Measurements from ENCODE around the gene HOXD8. TPM values are rescaled to one million over a fixed set of nuclear protein-coding genes. Genes with fewer than 3 reads are reported as not detected.

HOXD8 gene
- polyA plus RNA-seq, 1 of the 3 experiments (the other 2 are of a cell fraction), result 6.4 TPM

DNA sequence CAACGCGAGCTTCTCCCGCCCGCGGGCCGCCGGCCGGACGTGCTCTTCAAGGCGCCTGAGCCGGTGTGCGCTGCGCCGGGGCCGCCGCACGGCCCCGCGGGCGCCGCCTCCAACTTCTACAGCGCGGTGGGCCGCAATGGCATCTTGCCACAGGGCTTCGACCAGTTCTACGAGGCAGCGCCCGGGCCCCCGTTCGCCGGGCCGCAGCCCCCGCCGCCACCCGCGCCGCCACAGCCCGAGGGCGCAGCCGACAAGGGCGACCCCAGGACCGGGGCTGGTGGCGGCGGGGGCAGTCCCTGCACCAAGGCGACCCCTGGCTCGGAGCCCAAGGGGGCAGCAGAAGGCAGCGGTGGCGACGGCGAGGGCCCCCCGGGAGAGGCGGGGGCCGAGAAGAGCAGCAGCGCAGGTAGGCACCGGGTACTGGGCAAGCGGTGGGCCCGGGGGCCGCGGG is 21.7 kb upstream of the HOXD8 start:
- WGBS (ENCODE audit: low lambda C conversion rate), result no CpG with 5 or more reads among the region's 59 CpGs

DNA sequence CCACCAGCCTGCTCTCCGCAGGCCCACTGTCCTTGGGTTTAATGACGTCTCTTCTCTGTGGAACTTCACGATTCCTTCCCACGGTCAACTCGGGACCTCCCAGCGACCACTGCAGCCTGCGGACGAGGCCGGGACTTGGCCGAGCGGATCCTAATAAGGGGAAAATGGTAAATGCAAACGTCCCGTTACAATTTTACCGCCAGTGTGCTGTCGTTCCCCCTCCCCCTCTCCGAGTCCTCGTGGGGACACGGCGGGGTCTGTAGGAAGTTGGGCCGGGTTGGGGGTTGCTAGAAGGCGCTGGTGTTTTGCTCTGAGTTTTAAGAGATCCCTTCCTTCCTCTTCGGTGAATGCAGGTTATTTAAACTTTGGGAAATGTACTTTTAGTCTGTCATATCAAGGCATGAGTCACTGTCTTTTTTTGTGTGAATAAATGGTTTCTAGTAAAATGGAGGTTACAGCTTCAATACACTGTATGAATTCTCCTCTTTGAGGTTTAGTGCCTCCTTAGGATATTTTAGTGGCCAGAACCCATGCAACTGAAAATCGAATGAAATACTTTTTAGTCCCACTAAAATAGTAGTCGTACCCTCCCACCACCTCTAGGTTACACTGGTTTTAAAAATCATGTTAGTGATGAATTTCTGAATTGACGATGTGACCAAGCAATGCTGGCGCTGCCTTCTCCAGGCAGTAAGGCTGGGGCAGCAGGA is 20.2 kb upstream of the HOXD8 start:
- DNase-seq, result no peak
- 53% methylated on average over 25 of the region's 26 CpGs for WGBS (ENCODE audit: low lambda C conversion rate)
- Histone ChIP-seq H2AFZ (ENCODE audit: low read depth) (no peak overlapping the region), H3K9me2 (no peaks in the 10 kb centered on the region), H3K27me3 (ENCODE audit: insufficient read depth) (peaks cover 73% of the 10 kb centered on the region), H3K9me3 (no peaks in the 10 kb centered on the region), H3K4me3 (ENCODE audit: low read depth in 2 of 2, low read length in 1 of 2) (no peak overlapping the region), H3K4me1 (ENCODE audit: control insufficient read depth in 1 of 2, insufficient read depth in 2 of 2, low read depth in 1 of 2, low read length in 1 of 2) (peaks cover 0 to 11% of the 10 kb centered on the region in 2 experiments; a peak in 2 of 4 replicates), H3K79me2 (ENCODE audit: insufficient read depth) (no peaks in the 10 kb centered on the region), H3F3A (replicated peaks; ENCODE audit: insufficient read depth) (peaks cover 6% of the 10 kb centered on the region), H3K9ac (no peak overlapping the region), H3K27ac (ENCODE audit: low read depth in 2 of 2, low read length in 1 of 2) (no peak overlapping the region), H3K36me3 (replicated peaks in 1 of 2; ENCODE audit: control insufficient read depth in 1 of 2, insufficient read depth in 2 of 2, low read length in 1 of 2) (no peaks in the 10 kb centered on the region), H3K4me2 (no peak overlapping the region), H4K20me1 (ENCODE audit: insufficient read depth) (no peaks in the 10 kb centered on the region)
- TF ChIP-seq, protein P1, sequence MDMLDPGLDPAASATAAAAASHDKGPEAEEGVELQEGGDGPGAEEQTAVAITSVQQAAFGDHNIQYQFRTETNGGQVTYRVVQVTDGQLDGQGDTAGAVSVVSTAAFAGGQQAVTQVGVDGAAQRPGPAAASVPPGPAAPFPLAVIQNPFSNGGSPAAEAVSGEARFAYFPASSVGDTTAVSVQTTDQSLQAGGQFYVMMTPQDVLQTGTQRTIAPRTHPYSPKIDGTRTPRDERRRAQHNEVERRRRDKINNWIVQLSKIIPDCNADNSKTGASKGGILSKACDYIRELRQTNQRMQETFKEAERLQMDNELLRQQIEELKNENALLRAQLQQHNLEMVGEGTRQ (IDR thresholded peaks at IDR 0.05; ENCODE audit: borderline replicate concordance, low read depth, low read length), result no peak
- TF ChIP-seq EP300 (IDR thresholded peaks at IDR 0.05; ENCODE audit: borderline replicate concordance in 1 of 2, low read depth in 1 of 2, low read length in 1 of 2), result no peak
- no peak for TF ChIP-seq ELF1 (IDR thresholded peaks at IDR 0.05)
- TF ChIP-seq, protein P2, sequence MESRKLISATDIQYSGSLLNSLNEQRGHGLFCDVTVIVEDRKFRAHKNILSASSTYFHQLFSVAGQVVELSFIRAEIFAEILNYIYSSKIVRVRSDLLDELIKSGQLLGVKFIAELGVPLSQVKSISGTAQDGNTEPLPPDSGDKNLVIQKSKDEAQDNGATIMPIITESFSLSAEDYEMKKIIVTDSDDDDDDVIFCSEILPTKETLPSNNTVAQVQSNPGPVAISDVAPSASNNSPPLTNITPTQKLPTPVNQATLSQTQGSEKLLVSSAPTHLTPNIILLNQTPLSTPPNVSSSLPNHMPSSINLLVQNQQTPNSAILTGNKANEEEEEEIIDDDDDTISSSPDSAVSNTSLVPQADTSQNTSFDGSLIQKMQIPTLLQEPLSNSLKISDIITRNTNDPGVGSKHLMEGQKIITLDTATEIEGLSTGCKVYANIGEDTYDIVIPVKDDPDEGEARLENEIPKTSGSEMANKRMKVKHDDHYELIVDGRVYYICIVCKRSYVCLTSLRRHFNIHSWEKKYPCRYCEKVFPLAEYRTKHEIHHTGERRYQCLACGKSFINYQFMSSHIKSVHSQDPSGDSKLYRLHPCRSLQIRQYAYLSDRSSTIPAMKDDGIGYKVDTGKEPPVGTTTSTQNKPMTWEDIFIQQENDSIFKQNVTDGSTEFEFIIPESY (IDR thresholded peaks at IDR 0.05; ENCODE audit: borderline replicate concordance, low read depth), result no peak
- no peak for TF ChIP-seq FOXM1 (IDR thresholded peaks at IDR 0.05; ENCODE audit: low read depth)
- TF ChIP-seq EZH2phosphoT487 (IDR thresholded peaks at IDR 0.05; ENCODE audit: borderline replicate concordance, low read depth), result no peak
- TF ChIP-seq GABPA (IDR thresholded peaks at IDR 0.05; ENCODE audit: low read depth), result no peak
- no peak for TF ChIP-seq TEAD4 (IDR thresholded peaks at IDR 0.05; ENCODE audit: borderline replicate concordance, insufficient read depth)
- no peak for TF ChIP-seq SIN3A (IDR thresholded peaks at IDR 0.05; ENCODE audit: borderline replicate concordance, low read depth, low read length)
- ChIA-PET CTCF (interaction anchor here (1.1 to 17.7 kb wide), 7 partner anchors 15 to 1639 kb away, joined by 3 to 264 read pairs (median 22); partner anchors contain the start of genes HOXD12, HOXD13 and HOXD9), POLR2A (no interaction called here)

More for the DNA sequence above, 21.7 kb upstream of the HOXD8 start:
- peak; percentile 68 for DNase-seq
- Histone ChIP-seq H3K27me3 (ENCODE audit: insufficient read depth) (peaks cover 79% of the 10 kb centered on the region), H3K9ac (no peak overlapping the region), H3K4me1 (ENCODE audit: control insufficient read depth in 1 of 2, insufficient read depth in 2 of 2, low read depth in 1 of 2, low read length in 1 of 2) (peaks cover 0 to 13% of the 10 kb centered on the region in 2 experiments; a peak in 3 of 4 replicates), H3K4me3 (ENCODE audit: low read depth in 2 of 2, low read length in 1 of 2) (peak overlapping the region in 1 of 2 experiments; percentile 27; a peak in 2 of 4 replicates), H4K20me1 (ENCODE audit: insufficient read depth) (no peaks in the 10 kb centered on the region), H3K36me3 (replicated peaks in 1 of 2; ENCODE audit: control insufficient read depth in 1 of 2, insufficient read depth in 2 of 2, low read length in 1 of 2) (no peaks in the 10 kb centered on the region), H2AFZ (ENCODE audit: low read depth) (no peak overlapping the region), H3K9me3 (no peaks in the 10 kb centered on the region), H3K27ac (ENCODE audit: low read depth in 2 of 2, low read length in 1 of 2) (no peak overlapping the region), H3K79me2 (ENCODE audit: insufficient read depth) (no peaks in the 10 kb centered on the region), H3K4me2 (no peak overlapping the region), H3F3A (replicated peaks; ENCODE audit: insufficient read depth) (peaks cover 11% of the 10 kb centered on the region), H3K9me2 (no peaks in the 10 kb centered on the region)
- POLR2A ChIA-PET, result interaction anchor here (1.0 kb wide), 1 partner anchor 14 kb away, joined by 3 read pairs; the partner anchor contains the start of gene HOXD9
- TF ChIP-seq JUND (IDR thresholded peaks at IDR 0.05) (no peak), SMC3 (IDR thresholded peaks at IDR 0.05; ENCODE audit: low read depth, low read length) (no peak), RFX5 (IDR thresholded peaks at IDR 0.05; ENCODE audit: low read length) (no peak), YY1 (IDR thresholded peaks at IDR 0.05; ENCODE audit: low read depth) (no peak), RCOR1 (IDR thresholded peaks at IDR 0.05; ENCODE audit: low read length) (no peak), MEF2A (IDR thresholded peaks at IDR 0.05; ENCODE audit: borderline replicate concordance, low read depth) (no peak), CHD2 (IDR thresholded peaks at IDR 0.05; ENCODE audit: low read length, partially characterized antibody) (no peak), GABPA (IDR thresholded peaks at IDR 0.05; ENCODE audit: low read depth) (no peak)
- TF ChIP-seq, protein P1 (IDR thresholded peaks at IDR 0.05; ENCODE audit: borderline replicate concordance, low read depth, low read length), result no peak
- TF ChIP-seq, protein P3, sequence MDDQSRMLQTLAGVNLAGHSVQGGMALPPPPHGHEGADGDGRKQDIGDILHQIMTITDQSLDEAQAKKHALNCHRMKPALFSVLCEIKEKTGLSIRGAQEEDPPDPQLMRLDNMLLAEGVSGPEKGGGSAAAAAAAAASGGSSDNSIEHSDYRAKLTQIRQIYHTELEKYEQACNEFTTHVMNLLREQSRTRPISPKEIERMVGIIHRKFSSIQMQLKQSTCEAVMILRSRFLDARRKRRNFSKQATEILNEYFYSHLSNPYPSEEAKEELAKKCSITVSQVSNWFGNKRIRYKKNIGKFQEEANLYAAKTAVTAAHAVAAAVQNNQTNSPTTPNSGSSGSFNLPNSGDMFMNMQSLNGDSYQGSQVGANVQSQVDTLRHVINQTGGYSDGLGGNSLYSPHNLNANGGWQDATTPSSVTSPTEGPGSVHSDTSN (IDR thresholded peaks at IDR 0.05), result no peak
- CTCF ChIA-PET, result interaction anchor here (1.0 to 17.7 kb wide), 6 partner anchors 12 to 856 kb away, joined by 3 to 264 read pairs (median 4); partner anchors contain the start of genes HOXD12, HOXD13 and HOXD9

Data from SK-N-SH (cell line).